Measurements from ENCODE around the gene SLC6A4. TPM values are rescaled to one million over a fixed set of nuclear protein-coding genes. Genes with fewer than 3 reads are reported as not detected.

SLC6A4 gene
- total RNA-seq, 1 experiment from 2014 or later, result 0.30 TPM

GRCh38 chr17:30273373-30273772, 37.9 kb upstream of the SLC6A4 start (continued):
- TF ChIP-seq ZBTB33 (IDR thresholded peaks at IDR 0.05; ENCODE audit: extremely low read depth, insufficient replicate concordance, low read length), result no peak
- no peak for TF ChIP-seq JUND (IDR thresholded peaks at IDR 0.05)
- no peak for TF ChIP-seq SRF (IDR thresholded peaks at IDR 0.05; ENCODE audit: low read depth)
- no peak for TF ChIP-seq CTCF (IDR thresholded peaks at IDR 0.05 in 2 of 3, conservative IDR thresholded peaks at IDR 0.05 in 1 of 3; ENCODE audit: borderline replicate concordance in 1 of 3, insufficient read depth in 1 of 3, low read depth in 2 of 3, low read length in 2 of 3)
- no peak for TF ChIP-seq ELF1 (IDR thresholded peaks at IDR 0.05; ENCODE audit: borderline replicate concordance, low read depth)
- TF ChIP-seq POLR2A (IDR thresholded peaks at IDR 0.05; ENCODE audit: borderline replicate concordance, extremely low read depth, insufficient read depth, insufficient read length), result no peak

GRCh38 chr17:30271102-30271501, 35.6 kb upstream of the SLC6A4 start:
- no peak overlapping the region for H3K4me2 ChIP-seq (ENCODE audit: low read length)
- no TSS peak for BruUV-seq (replicated peaks)
- intact Hi-C loops (cut with micrococcal nuclease), result no loop called here
- H3K79me2 ChIP-seq (ENCODE audit: insufficient read depth, low read length), result no peaks in the 10 kb centered on the region
- CTCF ChIA-PET, result no interaction called here
- no peaks in the 10 kb centered on the region for H3K27me3 ChIP-seq (ENCODE audit: insufficient read depth, low read length)
- RAD21 ChIA-PET (ENCODE audit: low non-redundant PET in 1 of 2, low total read pairs in 2 of 2, uncharacterized antibody in 2 of 2, unreplicated experiment in 2 of 2), result no interaction called here
- no peak overlapping the region for H3K9ac ChIP-seq (ENCODE audit: low read length)
- TF ChIP-seq EGR1 (IDR thresholded peaks at IDR 0.05; ENCODE audit: low read depth), result no peak
- no peak for TF ChIP-seq TCF7L2 (IDR thresholded peaks at IDR 0.05; ENCODE audit: borderline replicate concordance, extremely low read depth, insufficient read depth, insufficient read length)
- no peak for TF ChIP-seq ZBTB33 (IDR thresholded peaks at IDR 0.05; ENCODE audit: extremely low read depth, insufficient replicate concordance, low read length)
- TF ChIP-seq MAX (IDR thresholded peaks at IDR 0.05), result no peak
- no peak for TF ChIP-seq EZH2phosphoT487 (IDR thresholded peaks at IDR 0.05; ENCODE audit: borderline replicate concordance)
- TF ChIP-seq SRF (IDR thresholded peaks at IDR 0.05; ENCODE audit: low read depth), result no peak
- no peak for TF ChIP-seq POLR2AphosphoS5 (IDR thresholded peaks at IDR 0.05; ENCODE audit: low read depth, low read length)
- TF ChIP-seq CEBPB (IDR thresholded peaks at IDR 0.05; ENCODE audit: low read depth), result no peak
- TF ChIP-seq ZNF274 (IDR thresholded peaks at IDR 0.05; ENCODE audit: low read depth, low read length), result no peak
- no peak for TF ChIP-seq SIN3A (IDR thresholded peaks at IDR 0.05; ENCODE audit: low read depth)
- TF ChIP-seq CTCF (IDR thresholded peaks at IDR 0.05 in 2 of 3, conservative IDR thresholded peaks at IDR 0.05 in 1 of 3; ENCODE audit: borderline replicate concordance in 1 of 3, insufficient read depth in 1 of 3, low read depth in 2 of 3, low read length in 2 of 3), result no peak
- no peak for TF ChIP-seq SP1 (IDR thresholded peaks at IDR 0.05; ENCODE audit: low read depth)
- DNase-seq (ENCODE audit: low read depth, low spot score) (no peak), ATAC-seq (no peak)
- H3K9me2 ChIP-seq (ENCODE audit: insufficient read depth), result no peaks in the 10 kb centered on the region
- H4K20me1 ChIP-seq (ENCODE audit: insufficient read depth), result no peaks in the 10 kb centered on the region
- POLR2A ChIA-PET, result no interaction called here
- H3K9me3 ChIP-seq (ENCODE audit: control insufficient read depth in 1 of 2, insufficient read depth in 1 of 2, low read depth in 1 of 2, low read length in 2 of 2), result no peaks in the 10 kb centered on the region
- no peak overlapping the region for H3K27ac ChIP-seq (ENCODE audit: low read depth, low read length)
- no peaks in the 10 kb centered on the region for H3K4me1 ChIP-seq (ENCODE audit: control insufficient read depth in 1 of 2, insufficient read depth in 2 of 2, low read length in 2 of 2)
- H3K36me3 ChIP-seq (ENCODE audit: control insufficient read depth in 1 of 2, insufficient read depth in 2 of 2, low read length in 2 of 2), result peaks cover 38 to 43% of the 10 kb centered on the region in 2 experiments; a peak in 3 of 4 replicates
- no peak overlapping the region for H2AFZ ChIP-seq (ENCODE audit: low read depth, low read length, poor library complexity, severe bottlenecking)
- H3K4me3 ChIP-seq (replicated peaks in 1 of 2; ENCODE audit: low read depth in 1 of 2, low read length in 2 of 2), result no peak overlapping the region
